ENCODE results near the gene CBFA2T2. TPM values are rescaled to one million over a fixed set of nuclear protein-coding genes. Genes with fewer than 3 reads are reported as not detected.

CBFA2T2 gene
- total and polyA plus RNA-seq, 2 donors (not counting 3 experiments of a cell fraction or from before 2014, with no cell fraction given) = 10.7 to 12.1 TPM

- POLR2A ChIA-PET = no interaction called here
- CTCF ChIA-PET = interaction anchor here (0.6 to 1.8 kb wide), 5 partner anchors 10 to 167 kb away, joined by 3 to 8 read pairs (median 3); no protein-coding TSS in a partner anchor
- no peak overlapping the region for H3K9ac ChIP-seq (replicated peaks; ENCODE audit: extremely low read depth, insufficient read depth, low read length)
- no peak overlapping the region for H3K4me3 ChIP-seq (replicated peaks in 1 of 3; ENCODE audit: insufficient read depth in 1 of 3, low read depth in 1 of 3, low read length in 3 of 3)
- H3K9me1 ChIP-seq (replicated peaks; ENCODE audit: control insufficient read depth, extremely low read depth, insufficient read depth, low read length) = no peaks in the 10 kb centered on the region
- no peaks in the 10 kb centered on the region for H3K9me3 ChIP-seq (replicated peaks; ENCODE audit: control insufficient read depth, insufficient read depth, low read length)
- TF ChIP-seq POLR2A (IDR thresholded peaks at IDR 0.05; ENCODE audit: low read depth, low read length) = no peak
- TF ChIP-seq CTCF (IDR thresholded peaks at IDR 0.05; ENCODE audit: extremely low read depth in 1 of 2, insufficient read depth in 1 of 2, low read depth in 1 of 2, low read length in 2 of 2) = no peak
- no peak for TF ChIP-seq POLR2AphosphoS5 (IDR thresholded peaks at IDR 0.05; ENCODE audit: insufficient read depth, low read depth, low read length)
- no peak for TF ChIP-seq EZH2 (IDR thresholded peaks at IDR 0.05; ENCODE audit: borderline replicate concordance, low read depth, low read length, severe bottlenecking)
- TF ChIP-seq GATA2 (IDR thresholded peaks at IDR 0.05; ENCODE audit: insufficient read depth, insufficient read length, low read depth, low read length) = no peak
- no peak for TF ChIP-seq JUN (IDR thresholded peaks at IDR 0.05; ENCODE audit: borderline replicate concordance, insufficient read depth, insufficient read length, low read depth)
- TF ChIP-seq MYC (IDR thresholded peaks at IDR 0.05; ENCODE audit: low read depth, low read length) = no peak
- no peak for TF ChIP-seq MAX (IDR thresholded peaks at IDR 0.05; ENCODE audit: insufficient read depth, insufficient read length)
- no TSS peak for BruUV-seq (replicated peaks)
- no peaks in the 10 kb centered on the region for H4K20me1 ChIP-seq (replicated peaks; ENCODE audit: control insufficient read depth, extremely low read depth, insufficient read depth, low read length)
- H3K79me2 ChIP-seq (ENCODE audit: control insufficient read depth, insufficient read depth, low read length) = no peaks in the 10 kb centered on the region
- H3K4me2 ChIP-seq (ENCODE audit: insufficient read depth, low read length) = no peak overlapping the region
- no peaks in the 10 kb centered on the region for H3K4me1 ChIP-seq (ENCODE audit: control insufficient read depth, extremely low read depth, insufficient read depth, low read length)
- no peak overlapping the region for H3K27ac ChIP-seq (ENCODE audit: insufficient read depth, low read depth, low read length)
- H3K36me3 ChIP-seq (ENCODE audit: control insufficient read depth in 2 of 2, extremely low read depth in 1 of 2, insufficient read depth in 2 of 2, low read length in 2 of 2) = no peaks in the 10 kb centered on the region
- dilution Hi-C loops (cut with MboI; ENCODE audit: extremely low pct_ligation_motif_present, low sequenced_read_pairs) (no loop called here), intact Hi-C loops (cut with micrococcal nuclease) (no loop called here)
- DNase-seq (ENCODE audit: low read depth, low spot score) = no peak
- no peak overlapping the region for H2AFZ ChIP-seq (ENCODE audit: low read depth, low read length)
- FAIRE-seq = no peak
- no peaks in the 10 kb centered on the region for H3K27me3 ChIP-seq (ENCODE audit: control insufficient read depth in 2 of 2, insufficient read depth in 2 of 2, low read length in 2 of 2)
Measured at GRCh38 chr20:33501000-33501399, 11.1 kb downstream of the CBFA2T2 start.
